Cerebellar cortex (tissue), 1 donor: Measurements from ENCODE around the gene TSPAN33.
"Not testable (repeated sequence)": the region's sequence is repeated elsewhere in the genome, so short reads cannot be mapped to it uniquely, and the experiment has no call there.

Source experiments
- DNase-seq: peaks from one replicate; pipeline ENCODE4 v3.0.0-alpha.2; 2015; ENCODE audit warnings: low spot score

Gene TSPAN33

GRCh38 chr7:129209067-129209926 is 64.8 kb downstream of the TSPAN33 start:
- no peak for DNase-seq

- peak; percentile 80 for DNase-seq
Measured at GRCh38 chr7:129210256-129210988, 65.9 kb downstream of the TSPAN33 start.

GRCh38 chr7:129210989-129211312 is 66.4 kb downstream of the TSPAN33 start:
- no peak for DNase-seq

GRCh38 chr7:129212126-129212525 is 67.6 kb downstream of the TSPAN33 start:
- no peak for DNase-seq

- no peak for DNase-seq
Measured at GRCh38 chr7:129212596-129212995, 68.1 kb downstream of the TSPAN33 start.

GRCh38 chr7:129213828-129214227 is 69.3 kb downstream of the TSPAN33 start:
- DNase-seq = peak; percentile 28

- DNase-seq = not testable (repeated sequence)
Measured at GRCh38 chr7:129215691-129216090, 71.2 kb downstream of the TSPAN33 start.

GRCh38 chr7:129216101-129216715 is 71.7 kb downstream of the TSPAN33 start:
- not testable (repeated sequence) for DNase-seq

GRCh38 chr7:129216821-129217416 is 72.4 kb downstream of the TSPAN33 start:
- not testable (repeated sequence) for DNase-seq

GRCh38 chr7:129218514-129219062 is 74.1 kb downstream of the TSPAN33 start:
- peak; percentile 87 for DNase-seq

- not testable (repeated sequence) for DNase-seq
Measured at GRCh38 chr7:129219166-129219565, 74.7 kb downstream of the TSPAN33 start.
